ENCODE measurements around the gene UBE2L3.

- TF ChIP-seq POLR2A (IDR thresholded peaks at IDR 0.05) (no peak), POLR2AphosphoS5 (IDR thresholded peaks at IDR 0.05) (no peak), CTCF (IDR thresholded peaks at IDR 0.05) (no peak)
These were observed 66.0 kb downstream of the UBE2L3 start for GRCh38 chr22:21633481-21633880.

All from gastroesophageal sphincter (tissue), 3 donors.